D341Med (cell line): ENCODE measurements around the gene HCFC1R1.
"Not testable (repeated sequence)": the region's sequence is repeated elsewhere in the genome, so short reads cannot be mapped to it uniquely, and the experiment has no call there.

Source experiments
- DNase-seq: peaks from one replicate; pipeline ENCODE4 v3.0.0; 2012; ENCODE audit warnings: low spot score

Gene HCFC1R1

DNA sequence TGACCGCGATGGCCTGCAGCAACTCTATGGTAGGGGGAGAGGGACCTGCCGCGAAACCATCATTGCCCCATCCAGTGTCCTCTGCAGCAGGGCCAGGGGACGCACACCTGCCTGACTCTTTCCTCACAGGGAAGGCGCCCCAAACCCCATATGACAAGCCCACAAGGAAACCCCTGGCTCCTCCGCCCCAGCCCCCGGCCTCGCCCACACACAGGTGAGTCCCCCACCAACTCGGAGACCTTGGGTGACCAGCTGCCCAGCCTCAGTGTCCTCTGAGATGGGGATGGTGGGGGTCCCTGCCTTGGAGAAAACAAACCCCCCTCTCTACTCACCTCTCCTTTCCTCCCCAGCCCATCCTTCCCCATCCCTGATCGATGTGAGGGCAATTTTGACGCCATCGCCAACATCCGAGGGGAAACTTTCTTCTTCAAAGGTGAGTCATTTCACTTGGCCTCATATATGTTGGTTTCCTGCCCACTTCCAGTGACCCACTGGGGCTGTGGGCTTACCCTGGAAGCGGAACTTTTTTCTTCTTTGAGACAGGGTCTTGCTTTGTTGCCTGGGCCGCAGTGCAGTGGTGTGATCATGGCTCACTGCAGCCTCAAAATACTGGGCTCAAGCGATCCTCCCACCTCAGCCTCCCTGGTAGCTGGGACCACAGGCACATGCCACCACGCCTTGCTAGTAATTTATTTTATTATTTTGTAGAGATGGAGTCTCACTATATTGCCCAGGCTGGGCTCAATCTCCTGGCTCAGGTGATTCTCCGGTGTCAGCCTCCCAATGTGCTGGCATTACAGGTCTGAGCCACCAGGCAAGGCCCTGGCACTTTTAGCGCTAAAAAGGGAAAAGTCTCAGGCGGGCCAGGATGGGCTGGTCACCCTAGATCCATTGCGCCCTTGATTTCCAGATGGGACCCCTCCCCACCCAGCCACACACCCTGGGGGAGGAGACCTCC, 33.7 kb upstream of the HCFC1R1 start:
- DNase-seq, result no peak

DNA sequence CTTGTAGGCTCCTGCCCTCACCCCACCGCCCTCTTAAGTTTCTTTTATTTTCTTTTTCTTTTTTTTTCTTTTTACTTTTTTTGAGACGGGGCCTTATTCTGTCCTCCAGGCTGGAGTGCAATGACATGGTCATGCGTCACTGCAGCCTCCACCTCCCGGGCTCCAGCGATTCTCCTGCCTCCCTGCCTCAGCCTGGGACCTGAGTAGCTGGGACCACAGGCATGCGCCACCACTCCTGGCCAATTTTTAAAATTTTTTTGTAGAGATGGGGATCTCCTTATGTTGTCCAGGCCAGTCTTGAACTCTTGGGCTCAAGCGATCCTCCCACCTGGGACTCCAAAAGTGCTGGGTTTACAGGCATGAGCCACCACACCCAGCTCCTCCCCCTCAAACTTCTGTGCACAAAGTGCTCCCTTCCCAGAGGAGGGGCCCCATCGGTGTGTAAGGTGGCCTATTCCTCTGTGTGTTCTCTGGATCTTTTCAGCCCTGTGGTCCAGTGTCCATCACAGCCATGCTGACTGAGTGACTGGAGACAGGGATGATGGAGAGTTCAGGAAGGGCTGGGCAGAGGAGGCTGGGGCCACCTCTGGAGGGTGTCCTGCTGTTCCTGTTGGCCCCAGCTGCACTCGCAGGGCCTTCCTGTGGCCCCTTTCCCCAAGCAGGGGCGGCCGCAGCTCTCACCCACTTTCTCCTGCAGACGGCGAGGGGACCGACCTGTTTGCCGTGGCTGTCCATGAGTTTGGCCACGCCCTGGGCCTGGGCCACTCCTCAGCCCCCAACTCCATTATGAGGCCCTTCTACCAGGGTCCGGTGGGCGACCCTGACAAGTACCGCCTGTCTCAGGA, 32.8 kb upstream of the HCFC1R1 start:
- no peak for DNase-seq

DNA sequence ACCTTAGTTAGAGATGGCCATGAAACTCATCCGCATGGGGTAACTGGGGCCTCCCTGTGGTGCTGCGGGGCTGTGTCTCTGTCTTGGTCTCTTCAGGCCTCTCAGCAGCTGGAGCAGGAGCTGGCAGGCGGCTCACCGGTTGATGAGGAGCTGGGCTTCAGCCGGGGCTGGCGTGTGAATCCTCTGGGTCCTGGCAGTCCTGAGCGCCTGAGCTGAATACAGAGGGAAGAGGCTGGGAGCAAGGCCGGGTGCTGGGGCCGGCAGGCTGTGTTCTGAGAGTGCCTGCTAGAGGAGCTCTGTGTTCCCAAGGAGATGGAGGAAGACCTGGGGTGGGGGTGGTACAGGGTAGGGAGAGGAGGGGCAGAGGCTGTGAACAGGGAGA, 32.0 kb upstream of the HCFC1R1 start:
- DNase-seq, result not testable (repeated sequence)

DNA sequence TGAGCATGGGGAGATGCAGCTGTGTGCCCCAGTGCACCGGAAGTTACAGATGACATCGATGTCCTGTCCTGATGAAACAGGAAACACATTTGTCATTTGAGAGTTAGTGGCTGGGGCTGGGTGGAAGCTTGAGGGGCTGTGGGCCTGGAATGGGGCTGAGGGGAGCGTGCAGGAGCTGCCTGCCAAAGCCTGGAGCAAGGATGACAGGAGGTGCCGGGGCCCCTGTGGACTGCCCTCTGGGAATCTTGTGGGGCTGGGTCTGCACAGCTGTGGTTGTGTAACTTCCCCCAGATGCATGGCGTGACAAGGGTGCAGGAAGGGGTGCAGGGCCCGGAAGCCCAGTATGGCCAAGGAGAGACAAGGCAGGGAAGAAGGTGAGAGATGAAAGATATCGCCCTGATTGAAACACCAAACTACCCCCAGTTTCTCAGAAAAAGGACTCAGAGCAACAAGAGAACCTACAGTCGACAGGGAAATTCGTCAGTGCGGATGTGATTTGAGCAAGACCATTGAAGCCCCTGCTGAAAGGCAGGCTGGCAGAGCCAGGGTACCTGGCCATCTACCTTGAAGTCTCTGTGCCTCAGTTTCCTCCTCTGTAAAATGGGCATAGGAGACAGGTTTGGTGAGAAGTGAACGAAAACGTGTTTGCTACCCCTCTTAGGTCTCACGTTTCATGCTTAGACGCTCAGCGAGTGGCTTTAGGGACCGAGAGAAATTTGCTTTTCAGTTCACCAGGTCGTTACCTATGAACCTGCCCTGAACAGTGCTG, 31.4 kb upstream of the HCFC1R1 start:
- no peak for DNase-seq

DNA sequence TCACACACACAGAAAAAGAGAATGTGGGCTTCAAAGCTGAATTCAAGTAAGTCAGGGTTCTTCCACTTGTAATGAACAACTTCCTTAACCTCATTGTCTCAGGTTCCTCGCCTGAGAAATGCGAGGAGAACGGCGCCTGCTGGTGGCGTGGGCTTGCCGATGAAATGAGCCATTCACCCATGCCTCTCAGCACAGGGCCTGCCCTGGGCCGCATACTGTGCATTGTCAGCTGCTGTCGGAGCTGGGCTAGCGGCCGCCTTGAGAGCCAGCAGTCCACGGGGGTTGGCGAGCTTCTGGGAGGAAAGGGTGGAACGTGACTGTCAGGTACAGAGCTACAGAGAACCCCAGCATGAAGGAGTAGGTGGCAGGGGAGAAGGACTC, 29.6 kb upstream of the HCFC1R1 start:
- not testable (repeated sequence) for DNase-seq

DNA sequence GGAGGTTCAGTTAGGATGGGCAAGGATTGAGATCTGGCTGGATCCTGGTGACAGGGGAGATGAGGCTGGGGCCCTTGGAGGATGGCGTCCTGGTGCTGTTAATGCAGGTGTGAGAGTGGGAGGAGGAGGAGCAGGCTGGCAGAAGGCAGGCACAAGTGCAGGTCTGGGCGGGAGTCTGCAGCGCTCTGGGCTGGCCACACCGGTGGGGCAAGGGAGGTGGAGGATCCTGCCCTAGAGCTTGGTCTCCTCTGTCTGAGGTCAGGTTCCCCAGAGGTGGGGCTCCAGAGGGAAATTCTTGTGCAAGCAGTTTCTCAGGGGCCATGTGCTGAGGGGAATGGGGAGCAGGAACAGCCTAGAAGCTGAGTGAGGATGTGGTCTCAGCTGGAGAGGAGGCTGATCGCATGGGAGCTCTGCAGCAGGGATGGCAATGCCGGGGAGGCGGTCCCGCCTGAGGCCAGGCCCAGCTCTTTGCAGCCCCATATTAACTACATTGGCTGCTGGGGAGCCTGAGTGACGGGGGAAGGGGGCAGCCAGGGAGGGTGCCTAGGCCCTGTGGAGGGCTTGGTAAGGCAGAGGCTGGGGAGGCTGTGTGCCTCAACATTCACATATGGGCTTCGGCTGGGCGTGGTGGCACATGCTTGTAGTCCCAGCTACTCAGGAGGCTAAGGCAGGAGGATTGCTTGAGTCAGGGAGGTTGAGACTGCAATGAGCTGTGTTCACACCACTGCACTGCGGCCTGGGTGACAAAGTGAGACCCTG, 29.0 kb upstream of the HCFC1R1 start:
- DNase-seq, result not testable (repeated sequence)

DNA sequence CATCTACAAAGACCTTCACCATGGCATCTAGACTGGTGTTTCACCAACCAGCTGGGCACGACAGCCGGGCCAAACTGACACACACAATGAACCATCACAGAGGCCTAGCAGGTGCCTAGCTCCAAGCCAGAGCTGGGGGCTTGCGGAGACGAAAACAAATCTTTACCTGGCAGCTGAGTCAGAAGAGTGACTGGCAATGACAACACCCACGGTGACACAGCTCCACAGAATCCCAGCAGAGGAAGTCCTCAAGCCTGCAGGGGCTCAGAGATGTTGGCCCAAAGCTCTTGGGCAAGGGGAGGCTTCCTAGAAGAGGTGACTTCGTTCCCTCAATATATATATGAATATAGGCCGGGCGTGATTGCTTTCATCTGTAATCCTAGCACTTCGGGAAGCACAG, 27.8 kb upstream of the HCFC1R1 start:
- no peak for DNase-seq

DNA sequence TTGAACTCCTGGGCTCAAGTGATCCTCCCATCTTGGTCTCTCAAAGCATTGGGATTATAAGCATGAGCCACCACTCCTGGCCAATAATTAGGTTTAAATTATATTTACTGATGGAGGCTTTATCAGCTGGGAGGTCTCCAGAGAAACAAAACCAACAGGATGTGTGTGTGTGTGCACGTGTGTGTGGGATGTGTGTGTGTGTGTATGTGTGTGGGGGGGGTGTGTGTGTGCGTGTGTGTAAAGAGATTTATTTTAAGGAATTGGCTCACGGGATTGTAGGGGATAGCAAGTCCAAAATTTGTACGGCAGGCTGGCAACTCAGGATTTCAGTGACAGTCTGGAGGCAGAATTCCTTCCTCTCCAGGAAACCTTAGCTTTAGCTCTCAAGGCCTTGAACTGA, 27.3 kb upstream of the HCFC1R1 start:
- DNase-seq, result no peak

DNA sequence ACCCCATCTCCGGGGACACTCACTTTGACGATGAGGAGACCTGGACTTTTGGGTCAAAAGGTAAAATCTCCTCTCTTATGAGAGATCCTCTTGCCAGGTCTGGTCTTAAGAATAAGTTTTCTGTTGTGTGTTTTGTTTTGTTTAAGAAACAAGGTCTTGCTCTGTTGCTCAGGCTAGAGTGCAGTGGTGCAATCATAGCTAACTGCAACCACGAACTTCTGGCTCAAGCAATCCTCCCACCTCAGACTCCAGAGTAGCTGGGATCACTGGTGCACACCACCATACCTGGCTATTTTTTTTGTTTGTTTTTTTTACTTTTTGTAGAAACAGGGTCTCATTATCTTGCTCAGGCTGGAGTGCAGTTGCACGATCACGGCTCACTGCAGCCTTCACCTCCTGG, 26.7 kb upstream of the HCFC1R1 start:
- DNase-seq, result no peak

DNA sequence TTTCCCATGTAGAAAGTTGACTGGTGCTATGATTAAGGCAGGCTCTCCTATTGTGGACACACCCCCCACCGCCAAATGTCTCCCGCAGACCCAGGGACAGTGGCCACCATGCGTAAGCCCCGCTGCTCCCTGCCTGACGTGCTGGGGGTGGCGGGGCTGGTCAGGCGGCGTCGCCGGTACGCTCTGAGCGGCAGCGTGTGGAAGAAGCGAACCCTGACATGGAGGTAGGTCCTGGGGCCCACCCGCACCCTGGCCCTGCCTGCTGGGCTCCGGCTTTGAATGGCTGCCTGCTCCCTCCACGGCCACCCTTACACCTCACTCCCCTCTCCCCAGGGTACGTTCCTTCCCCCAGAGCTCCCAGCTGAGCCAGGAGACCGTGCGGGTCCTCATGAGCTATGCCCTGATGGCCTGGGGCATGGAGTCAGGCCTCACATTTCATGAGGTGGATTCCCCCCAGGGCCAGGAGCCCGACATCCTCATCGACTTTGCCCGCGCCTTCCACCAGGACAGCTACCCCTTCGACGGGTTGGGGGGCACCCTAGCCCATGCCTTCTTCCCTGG, 26.3 kb upstream of the HCFC1R1 start:
- DNase-seq, result no peak

DNA sequence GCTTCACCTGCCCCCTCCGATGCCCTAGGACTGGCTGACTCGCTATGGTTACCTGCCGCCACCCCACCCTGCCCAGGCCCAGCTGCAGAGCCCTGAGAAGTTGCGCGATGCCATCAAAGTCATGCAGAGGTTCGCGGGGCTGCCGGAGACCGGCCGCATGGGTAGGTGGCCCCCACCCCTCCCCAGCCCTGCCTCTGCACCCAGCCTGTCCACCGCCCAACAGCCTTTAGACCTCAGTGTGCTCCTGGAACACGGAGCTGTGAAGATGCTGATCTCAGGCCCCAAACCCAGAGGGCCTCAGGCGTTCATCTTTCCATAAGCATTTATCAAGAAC, 23.6 kb upstream of the HCFC1R1 start:
- no peak for DNase-seq

DNA sequence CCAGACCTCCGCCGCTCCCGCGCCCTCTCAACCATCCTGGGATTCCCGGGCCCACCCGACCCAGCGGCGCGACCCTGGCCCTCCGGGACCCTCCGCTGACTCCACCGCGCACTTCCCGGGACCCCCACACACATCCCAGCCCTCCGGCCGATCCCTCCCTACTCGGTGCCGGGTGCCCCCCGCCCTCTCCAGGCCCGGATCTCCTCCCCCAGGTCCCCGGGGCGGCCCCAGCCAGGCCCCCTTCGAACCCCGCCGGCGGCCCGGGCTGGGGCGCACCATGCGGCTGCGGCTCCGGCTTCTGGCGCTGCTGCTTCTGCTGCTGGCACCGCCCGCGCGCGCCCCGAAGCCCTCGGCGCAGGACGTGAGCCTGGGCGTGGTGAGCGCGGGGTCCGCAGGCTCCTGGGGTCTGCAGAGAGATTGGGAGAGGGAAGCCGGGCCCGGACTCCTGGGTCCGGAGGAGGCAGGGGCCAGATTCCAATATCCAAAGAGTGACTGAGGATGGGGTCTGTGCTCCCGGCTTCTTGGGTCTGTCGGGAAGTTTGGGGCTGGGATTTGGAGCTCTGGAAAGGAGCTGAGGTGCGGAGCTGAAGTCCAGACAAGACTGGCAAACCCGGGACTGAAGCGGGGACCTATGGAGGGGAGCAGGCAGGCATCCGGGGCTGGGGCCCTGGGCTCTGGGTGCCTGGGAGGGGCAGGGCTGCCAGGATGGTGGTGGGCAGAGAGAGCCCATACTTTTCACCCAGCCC, 23.1 kb upstream of the HCFC1R1 start:
- peak; percentile 63 for DNase-seq

DNA sequence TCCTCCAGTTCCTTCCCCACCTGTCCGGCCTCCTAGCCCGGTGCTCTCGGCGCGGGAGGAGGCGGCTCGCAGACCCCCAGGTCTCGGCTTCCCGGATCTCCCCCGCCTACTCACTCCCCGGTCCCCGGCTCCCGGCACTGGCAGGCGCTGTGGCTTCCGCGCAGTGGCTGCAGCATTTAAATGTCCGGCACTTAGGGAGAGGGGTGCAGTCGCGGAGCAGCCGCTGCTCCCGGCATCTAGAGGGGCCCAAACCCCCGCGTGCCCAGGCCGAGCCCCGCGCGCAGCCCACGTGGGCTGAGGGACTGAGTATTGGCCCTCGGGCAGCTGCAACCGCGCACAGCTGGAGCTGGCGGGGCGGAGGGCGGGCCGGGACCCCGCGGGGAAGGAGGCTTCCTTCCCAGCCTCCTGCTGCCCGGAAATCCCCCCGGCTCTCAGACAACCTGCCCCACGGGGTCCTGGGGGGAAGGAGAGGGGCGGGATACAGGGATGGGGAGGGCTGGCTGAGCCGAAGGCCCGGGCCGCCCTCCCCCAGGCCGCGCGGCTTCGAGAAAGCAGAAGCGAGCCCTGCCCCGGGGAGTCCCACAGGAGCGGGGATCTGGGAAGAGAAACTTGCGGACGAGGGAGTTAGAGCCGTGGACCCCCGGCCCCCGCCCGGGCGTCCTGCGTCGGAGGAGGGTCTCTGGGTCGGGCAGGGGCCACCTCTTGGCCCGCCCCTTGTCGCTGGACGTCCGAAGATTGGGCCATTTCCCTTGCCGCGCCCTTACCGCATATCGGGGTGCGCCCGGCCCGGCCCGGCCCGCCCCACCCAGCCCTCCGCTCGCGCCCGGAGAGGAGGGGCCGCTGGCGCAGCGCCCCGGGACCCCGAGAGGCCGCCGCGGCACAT, 22.3 kb upstream of the HCFC1R1 start, which contains the start of gene MMP25:
Gene MMP25 (plus strand): TSS at position 804 of the 883 bp plus-strand sequence. CDS start 357 bp downstream, outside the sequence.
- DNase-seq, result no peak

DNA sequence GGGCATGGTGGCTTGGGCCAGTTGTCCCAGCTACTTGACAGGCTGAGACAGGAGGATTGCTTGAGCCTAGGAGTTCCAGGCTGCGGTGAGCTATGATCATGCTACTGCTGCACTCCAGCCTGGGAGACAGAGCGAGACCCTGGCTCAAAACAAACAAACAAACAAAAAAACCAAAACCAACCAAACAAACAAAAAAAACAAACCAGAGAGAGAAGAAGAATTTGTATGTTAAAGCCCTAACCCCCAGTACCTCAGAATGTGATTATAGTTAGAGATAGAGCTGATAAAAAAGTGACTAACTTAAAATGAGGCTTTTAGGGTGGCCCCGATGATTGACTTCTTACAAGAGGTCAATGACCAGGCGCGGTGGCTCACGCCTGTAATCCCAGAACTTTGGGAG, 21.0 kb upstream of the HCFC1R1 start:
- DNase-seq, result no peak

DNA sequence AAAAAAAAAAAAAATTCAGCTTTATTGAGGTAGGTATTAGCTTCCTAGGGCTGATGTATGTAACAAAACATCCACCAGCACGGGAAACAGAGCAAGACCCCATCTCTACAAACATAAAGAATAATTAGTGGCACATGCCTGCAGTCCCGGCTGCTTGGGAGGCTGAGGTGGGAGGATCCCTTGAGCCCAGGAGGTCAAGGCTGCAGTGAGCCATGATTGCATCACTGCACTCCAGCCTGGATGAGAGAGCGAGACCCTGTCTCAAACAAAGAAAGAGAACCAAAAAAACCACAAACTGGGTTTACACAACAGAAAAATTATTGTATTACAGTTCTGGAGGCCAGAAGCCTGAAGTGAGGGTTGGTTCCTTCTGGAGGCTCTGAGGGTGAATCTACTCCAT, 18.6 kb upstream of the HCFC1R1 start:
- DNase-seq, result no peak

DNA sequence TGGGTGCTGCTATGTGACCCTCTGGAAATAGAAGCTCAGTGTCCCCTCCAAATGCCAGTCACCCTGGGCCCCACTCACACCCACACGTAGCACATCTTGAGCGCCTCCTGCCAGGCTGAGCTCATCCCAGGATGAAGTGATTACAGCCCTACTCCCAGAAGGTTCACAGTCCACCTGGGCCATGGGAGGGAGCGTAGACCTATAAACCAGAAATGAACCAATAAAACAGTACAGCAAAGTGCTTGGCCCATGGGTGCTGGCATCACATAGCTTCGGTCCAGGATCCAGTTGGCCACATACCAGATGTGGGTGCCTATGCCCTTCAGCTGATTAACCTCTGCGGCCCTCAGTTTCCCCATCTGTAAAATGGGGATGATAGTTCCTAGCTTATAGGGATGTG, 15.2 kb upstream of the HCFC1R1 start:
- no peak for DNase-seq

DNA sequence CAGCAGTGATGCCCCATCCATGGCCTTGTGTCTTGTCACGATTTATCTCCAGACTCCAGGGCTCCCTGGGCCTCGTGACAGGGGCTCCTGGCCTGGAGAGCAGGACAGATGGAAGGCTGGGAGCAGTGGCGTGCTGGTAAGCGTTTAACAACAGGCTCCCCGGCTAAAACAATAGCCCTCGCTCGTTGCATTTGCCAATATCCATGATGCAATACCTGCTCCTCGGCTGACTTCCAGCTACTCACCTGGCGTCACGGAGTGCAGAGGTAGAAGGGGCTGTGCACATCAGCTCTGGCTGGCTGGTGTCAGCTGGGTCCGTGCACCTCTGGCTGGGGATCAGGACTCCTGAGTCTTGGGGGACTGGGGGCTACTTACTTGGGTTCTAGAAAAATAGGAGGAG, 14.5 kb upstream of the HCFC1R1 start:
- no peak for DNase-seq

DNA sequence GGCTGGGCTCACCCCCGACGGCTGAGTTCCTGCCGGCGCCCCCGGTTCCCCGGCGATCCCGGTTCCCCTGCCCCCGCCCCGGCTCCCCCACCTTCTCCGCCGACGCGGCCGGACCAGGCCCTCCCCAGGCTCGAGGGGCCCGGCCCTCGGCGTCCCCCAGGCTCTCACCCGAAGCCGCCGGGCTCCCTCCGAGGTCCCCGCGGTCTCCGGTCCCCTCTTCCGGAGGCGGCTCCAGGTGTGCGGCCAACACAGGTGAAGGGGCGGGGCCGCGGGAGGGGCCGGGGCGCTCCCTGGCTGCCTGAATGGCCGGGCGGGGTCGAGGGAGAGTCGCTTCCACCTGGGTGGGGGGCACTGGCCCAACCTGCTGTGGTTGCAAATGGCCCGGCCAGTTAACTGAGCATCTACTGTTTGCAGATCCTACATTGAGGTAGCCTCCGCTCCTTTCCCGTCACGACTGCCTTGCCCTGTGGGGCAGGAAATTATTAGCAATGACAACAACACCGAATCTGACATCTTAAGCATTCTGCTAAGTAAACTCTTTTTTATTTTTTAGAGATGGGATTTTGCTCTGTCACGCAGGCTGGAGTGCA, 13.1 kb upstream of the HCFC1R1 start, which contains the start of gene BICDL2:
Gene BICDL2 (minus strand): TSS at position 219 of the 590 bp plus-strand sequence. CDS start 1,448 bp downstream, outside the sequence.
- no peak for DNase-seq
